Measurements from ENCODE around the gene MLF2. TPM values are rescaled to one million over a fixed set of nuclear protein-coding genes. Genes with fewer than 3 reads are reported as not detected.

Gene MLF2
- polyA plus RNA-seq, 2 of the 4 experiments (the other 2 are of a cell fraction) = 295 to 302 TPM

DNA sequence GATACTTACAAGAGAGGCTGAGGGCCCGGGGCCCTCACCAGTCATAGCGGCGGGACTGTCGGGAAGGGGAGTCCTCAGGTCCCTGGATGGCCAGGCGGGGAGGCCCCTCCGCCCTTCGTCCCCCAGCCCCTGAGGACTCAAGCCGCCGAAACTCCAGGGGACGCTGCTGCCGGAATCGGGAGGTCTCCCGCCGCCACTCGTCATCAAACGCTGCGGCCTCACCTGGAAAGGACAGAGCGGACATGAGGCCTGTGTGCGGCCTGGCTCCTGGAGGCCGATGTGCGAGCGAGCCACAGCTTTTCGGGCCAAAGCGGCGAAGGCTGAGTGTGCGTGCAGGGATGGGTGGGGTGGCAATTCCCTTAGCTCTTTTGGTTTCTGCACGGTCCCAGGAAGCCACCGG, 4.2 kb downstream of the MLF2 start:
- ChIA-PET CTCF (interaction anchor here (1.4 to 2.2 kb wide), 4 partner anchors 11 to 124 kb away, joined by 3 to 6 read pairs (median 4); partner anchors contain the start of genes COPS7A and PTMS), POLR2A (no interaction called here)
- Histone ChIP-seq H3K4me2 (no peak overlapping the region), H3K9me3 (no peaks in the 10 kb centered on the region), H3K4me3 (no peak overlapping the region), H3K27ac (no peak overlapping the region), H3K4me1 (peaks cover 12% of the 10 kb centered on the region)
- 94% methylated on average over 23 of the region's 28 CpGs for WGBS (ENCODE audit: missing lambda C conversion rate)
- FAIRE-seq (no peak), ATAC-seq (no peak), DNase-seq (ENCODE audit: low read depth in 1 of 2, low spot score in 1 of 2) (no peak)
- TF ChIP-seq, protein P1, sequence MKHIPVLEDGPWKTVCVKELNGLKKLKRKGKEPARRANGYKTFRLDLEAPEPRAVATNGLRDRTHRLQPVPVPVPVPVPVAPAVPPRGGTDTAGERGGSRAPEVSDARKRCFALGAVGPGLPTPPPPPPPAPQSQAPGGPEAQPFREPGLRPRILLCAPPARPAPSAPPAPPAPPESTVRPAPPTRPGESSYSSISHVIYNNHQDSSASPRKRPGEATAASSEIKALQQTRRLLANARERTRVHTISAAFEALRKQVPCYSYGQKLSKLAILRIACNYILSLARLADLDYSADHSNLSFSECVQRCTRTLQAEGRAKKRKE (CRISPR knock-in tag; IDR thresholded peaks at IDR 0.05; ENCODE audit: low read depth) = no peak
- TF ChIP-seq TP53 (CRISPR knock-in tag; IDR thresholded peaks at IDR 0.05) = no peak
- no peak for TF ChIP-seq FOSL2 (IDR thresholded peaks at IDR 0.05)
- TF ChIP-seq FOSL2 (CRISPR knock-in tag; IDR thresholded peaks at IDR 0.05) = no peak
- TF ChIP-seq GATA3 (IDR thresholded peaks at IDR 0.05; ENCODE audit: borderline replicate concordance) = no peak
- TF ChIP-seq CHD4 (IDR thresholded peaks at IDR 0.05; ENCODE audit: borderline replicate concordance) = no peak
- TF ChIP-seq, protein P2, sequence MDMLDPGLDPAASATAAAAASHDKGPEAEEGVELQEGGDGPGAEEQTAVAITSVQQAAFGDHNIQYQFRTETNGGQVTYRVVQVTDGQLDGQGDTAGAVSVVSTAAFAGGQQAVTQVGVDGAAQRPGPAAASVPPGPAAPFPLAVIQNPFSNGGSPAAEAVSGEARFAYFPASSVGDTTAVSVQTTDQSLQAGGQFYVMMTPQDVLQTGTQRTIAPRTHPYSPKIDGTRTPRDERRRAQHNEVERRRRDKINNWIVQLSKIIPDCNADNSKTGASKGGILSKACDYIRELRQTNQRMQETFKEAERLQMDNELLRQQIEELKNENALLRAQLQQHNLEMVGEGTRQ (IDR thresholded peaks at IDR 0.05) = no peak
- TF ChIP-seq, protein P3, sequence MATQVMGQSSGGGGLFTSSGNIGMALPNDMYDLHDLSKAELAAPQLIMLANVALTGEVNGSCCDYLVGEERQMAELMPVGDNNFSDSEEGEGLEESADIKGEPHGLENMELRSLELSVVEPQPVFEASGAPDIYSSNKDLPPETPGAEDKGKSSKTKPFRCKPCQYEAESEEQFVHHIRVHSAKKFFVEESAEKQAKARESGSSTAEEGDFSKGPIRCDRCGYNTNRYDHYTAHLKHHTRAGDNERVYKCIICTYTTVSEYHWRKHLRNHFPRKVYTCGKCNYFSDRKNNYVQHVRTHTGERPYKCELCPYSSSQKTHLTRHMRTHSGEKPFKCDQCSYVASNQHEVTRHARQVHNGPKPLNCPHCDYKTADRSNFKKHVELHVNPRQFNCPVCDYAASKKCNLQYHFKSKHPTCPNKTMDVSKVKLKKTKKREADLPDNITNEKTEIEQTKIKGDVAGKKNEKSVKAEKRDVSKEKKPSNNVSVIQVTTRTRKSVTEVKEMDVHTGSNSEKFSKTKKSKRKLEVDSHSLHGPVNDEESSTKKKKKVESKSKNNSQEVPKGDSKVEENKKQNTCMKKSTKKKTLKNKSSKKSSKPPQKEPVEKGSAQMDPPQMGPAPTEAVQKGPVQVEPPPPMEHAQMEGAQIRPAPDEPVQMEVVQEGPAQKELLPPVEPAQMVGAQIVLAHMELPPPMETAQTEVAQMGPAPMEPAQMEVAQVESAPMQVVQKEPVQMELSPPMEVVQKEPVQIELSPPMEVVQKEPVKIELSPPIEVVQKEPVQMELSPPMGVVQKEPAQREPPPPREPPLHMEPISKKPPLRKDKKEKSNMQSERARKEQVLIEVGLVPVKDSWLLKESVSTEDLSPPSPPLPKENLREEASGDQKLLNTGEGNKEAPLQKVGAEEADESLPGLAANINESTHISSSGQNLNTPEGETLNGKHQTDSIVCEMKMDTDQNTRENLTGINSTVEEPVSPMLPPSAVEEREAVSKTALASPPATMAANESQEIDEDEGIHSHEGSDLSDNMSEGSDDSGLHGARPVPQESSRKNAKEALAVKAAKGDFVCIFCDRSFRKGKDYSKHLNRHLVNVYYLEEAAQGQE (IDR thresholded peaks at IDR 0.05) = no peak
- TF ChIP-seq, protein P4, sequence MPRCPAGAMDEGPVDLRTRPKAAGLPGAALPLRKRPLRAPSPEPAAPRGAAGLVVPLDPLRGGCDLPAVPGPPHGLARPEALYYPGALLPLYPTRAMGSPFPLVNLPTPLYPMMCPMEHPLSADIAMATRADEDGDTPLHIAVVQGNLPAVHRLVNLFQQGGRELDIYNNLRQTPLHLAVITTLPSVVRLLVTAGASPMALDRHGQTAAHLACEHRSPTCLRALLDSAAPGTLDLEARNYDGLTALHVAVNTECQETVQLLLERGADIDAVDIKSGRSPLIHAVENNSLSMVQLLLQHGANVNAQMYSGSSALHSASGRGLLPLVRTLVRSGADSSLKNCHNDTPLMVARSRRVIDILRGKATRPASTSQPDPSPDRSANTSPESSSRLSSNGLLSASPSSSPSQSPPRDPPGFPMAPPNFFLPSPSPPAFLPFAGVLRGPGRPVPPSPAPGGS (IDR thresholded peaks at IDR 0.05) = no peak
- no peak for TF ChIP-seq RARB (CRISPR knock-in tag; IDR thresholded peaks at IDR 0.05)
- TF ChIP-seq, protein P5, sequence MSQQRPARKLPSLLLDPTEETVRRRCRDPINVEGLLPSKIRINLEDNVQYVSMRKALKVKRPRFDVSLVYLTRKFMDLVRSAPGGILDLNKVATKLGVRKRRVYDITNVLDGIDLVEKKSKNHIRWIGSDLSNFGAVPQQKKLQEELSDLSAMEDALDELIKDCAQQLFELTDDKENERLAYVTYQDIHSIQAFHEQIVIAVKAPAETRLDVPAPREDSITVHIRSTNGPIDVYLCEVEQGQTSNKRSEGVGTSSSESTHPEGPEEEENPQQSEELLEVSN (IDR thresholded peaks at IDR 0.05; ENCODE audit: borderline replicate concordance, low read depth) = no peak
- TF ChIP-seq MAZ (IDR thresholded peaks at IDR 0.05; ENCODE audit: borderline replicate concordance, low read depth, low read length) = no peak
- no peak for TF ChIP-seq MYC (IDR thresholded peaks at IDR 0.05; ENCODE audit: borderline replicate concordance, low read length)
- no peak for TF ChIP-seq MAFK (IDR thresholded peaks at IDR 0.05; ENCODE audit: partially characterized antibody)
- TF ChIP-seq JUN (IDR thresholded peaks at IDR 0.05) = no peak
- no peak for TF ChIP-seq NPAS2 (CRISPR knock-in tag; IDR thresholded peaks at IDR 0.05; ENCODE audit: borderline replicate concordance)
- TF ChIP-seq KDM5A (IDR thresholded peaks at IDR 0.05) = no peak
- no peak for TF ChIP-seq ZC3H11A (IDR thresholded peaks at IDR 0.05)
- no peak for TF ChIP-seq EHMT2 (IDR thresholded peaks at IDR 0.05; ENCODE audit: low read depth)

DNA sequence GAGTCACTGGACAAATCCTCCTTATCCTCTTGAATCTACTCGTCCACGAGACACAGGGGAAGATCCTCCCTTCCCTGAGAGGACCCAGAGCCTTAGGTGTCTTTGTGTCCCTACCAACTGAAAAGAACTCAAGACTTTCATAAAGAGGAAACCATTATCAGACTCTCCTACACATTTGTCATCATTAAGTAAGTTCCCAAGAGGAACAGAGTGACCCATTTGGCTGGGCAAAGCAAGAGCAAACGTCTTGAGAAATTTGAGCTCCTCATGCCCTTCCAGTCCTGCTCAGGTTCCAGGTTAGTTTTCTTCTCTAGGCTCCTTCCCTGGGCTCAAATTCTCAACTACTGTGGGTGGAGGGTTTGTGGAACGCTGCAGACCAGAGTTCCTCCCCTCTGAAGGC, 5.7 kb downstream of the MLF2 start:
- ATAC-seq (no peak), FAIRE-seq (no peak), DNase-seq (ENCODE audit: low read depth in 1 of 2, low spot score in 1 of 2) (no peak)
- 92% methylated on average over 4 of the region's 4 CpGs for WGBS (ENCODE audit: missing lambda C conversion rate)
- Histone ChIP-seq H3K27ac (no peak overlapping the region), H3K4me3 (no peak overlapping the region), H3K4me1 (peaks cover 15% of the 10 kb centered on the region), H3K9me3 (no peaks in the 10 kb centered on the region), H3K4me2 (no peak overlapping the region)
- ChIA-PET POLR2A (interaction anchor here (1.0 kb wide), 1 partner anchor 23 kb away, joined by 3 read pairs; the partner anchor contains the start of gene COPS7A), CTCF (interaction anchor here (0.9 to 2.0 kb wide), 4 partner anchors 15 to 89 kb away, joined by 3 to 4 read pairs (median 3); no protein-coding TSS in a partner anchor)
- TF ChIP-seq POLR2AphosphoS2 (conservative IDR thresholded peaks at IDR 0.05; ENCODE audit: low read length) (no peak), HOXB5 (CRISPR knock-in tag; IDR thresholded peaks at IDR 0.05) (no peak), POLR2A (IDR thresholded peaks at IDR 0.05; ENCODE audit: low read length) (no peak), RFX5 (IDR thresholded peaks at IDR 0.05) (no peak), RARB (CRISPR knock-in tag; IDR thresholded peaks at IDR 0.05) (no peak), ZNF302 (CRISPR knock-in tag; IDR thresholded peaks at IDR 0.05) (no peak), FOSL2 (IDR thresholded peaks at IDR 0.05) (no peak), FOSL2 (CRISPR knock-in tag; IDR thresholded peaks at IDR 0.05) (no peak), BHLHE40 (IDR thresholded peaks at IDR 0.05; ENCODE audit: low read depth, low read length) (no peak), JUNB (IDR thresholded peaks at IDR 0.05) (no peak), CBX8 (IDR thresholded peaks at IDR 0.05) (no peak), EHMT2 (IDR thresholded peaks at IDR 0.05; ENCODE audit: low read depth) (no peak), FOSB (CRISPR knock-in tag; IDR thresholded peaks at IDR 0.05) (no peak)
- TF ChIP-seq, protein P2 (IDR thresholded peaks at IDR 0.05) = no peak
- TF ChIP-seq, protein P6, sequence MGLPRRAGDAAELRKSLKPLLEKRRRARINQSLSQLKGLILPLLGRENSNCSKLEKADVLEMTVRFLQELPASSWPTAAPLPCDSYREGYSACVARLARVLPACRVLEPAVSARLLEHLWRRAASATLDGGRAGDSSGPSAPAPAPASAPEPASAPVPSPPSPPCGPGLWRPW (IDR thresholded peaks at IDR 0.05) = no peak
- TF ChIP-seq, protein P1 (CRISPR knock-in tag; IDR thresholded peaks at IDR 0.05; ENCODE audit: low read depth) = no peak

All from A549 (cell line).